ENCODE measurements around the gene SERPINB3.

- TF ChIP-seq GATA2 (IDR thresholded peaks at IDR 0.05; ENCODE audit: low read depth, low read length) (no peak), GATA3 (IDR thresholded peaks at IDR 0.05; ENCODE audit: low read depth, low read length) (no peak)
These were observed 48.3 kb downstream of the SERPINB3 start for GRCh38 chr18:63613420-63613819.
